LNCAP (cell line): Measurements from ENCODE around the gene ERGIC3.

Source experiments
- CTCF ChIP-seq: fragments of 450-650 bp; IDR thresholded peaks from 2 replicates; pipeline ENCODE4 v1.5.1; 2017; ENCODE audit warnings: mild to moderate bottlenecking

The ERGIC3 gene

GRCh38 chr20:35582131-35582530 is 40.3 kb downstream of the ERGIC3 start:
- no peak for TF ChIP-seq CTCF

- no peak for TF ChIP-seq CTCF
Observed at GRCh38 chr20:35582741-35583404, 41.0 kb downstream of the ERGIC3 start.

- no peak for TF ChIP-seq CTCF
Observed at GRCh38 chr20:35583636-35584560, 42.0 kb downstream of the ERGIC3 start.

- TF ChIP-seq CTCF: no peak
Observed at GRCh38 chr20:35586751-35587425, 45.0 kb downstream of the ERGIC3 start.

- no peak for TF ChIP-seq CTCF
Observed at GRCh38 chr20:35587436-35587835, 45.6 kb downstream of the ERGIC3 start.

GRCh38 chr20:35588397-35588796 is 46.5 kb downstream of the ERGIC3 start:
- no peak for TF ChIP-seq CTCF

GRCh38 chr20:35592339-35592974 is 50.6 kb downstream of the ERGIC3 start:
- no peak for TF ChIP-seq CTCF
